Measurements from ENCODE around the gene ELAVL4.

Gene ELAVL4

DNA sequence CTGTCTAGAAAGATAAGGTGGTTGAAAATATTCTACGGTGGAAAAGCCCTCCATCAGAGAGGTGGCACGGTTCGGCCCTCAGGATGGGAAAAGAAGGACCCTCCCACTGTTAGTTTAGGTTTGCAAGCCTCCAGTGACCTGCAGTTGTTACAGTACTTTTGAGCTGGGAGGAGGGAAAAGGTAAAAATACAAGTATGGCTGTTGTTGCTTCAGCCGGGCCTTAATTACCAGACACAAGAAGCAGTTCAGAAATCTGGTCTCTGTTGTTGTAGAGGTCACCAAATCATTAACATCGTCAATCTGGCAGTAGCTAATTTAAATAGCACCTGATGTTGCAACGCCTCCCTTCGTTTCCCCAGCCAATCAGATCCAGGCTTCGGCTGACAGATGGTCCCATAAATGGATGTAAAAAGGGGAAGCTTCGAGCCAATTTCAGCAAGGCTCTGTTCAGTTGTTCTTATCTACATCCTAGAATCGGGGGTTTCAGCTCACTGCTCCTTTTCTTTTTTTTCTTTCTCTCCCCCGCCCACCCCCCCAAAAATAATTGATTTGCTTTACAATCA lies at the start of gene ELAVL4:
Gene ELAVL4 (plus strand): TSS at position 424 of the 563 bp plus-strand sequence. CDS start 270 bp downstream, outside the sequence.
- H4K20me1 ChIP-seq (ENCODE audit: insufficient read depth, low read length): no peaks in the 10 kb centered on the region
- TF ChIP-seq CTCF (IDR thresholded peaks at IDR 0.05; ENCODE audit: borderline replicate concordance, extremely low read depth, low read length, poor library complexity, severe bottlenecking) (no peak), EZH2 (IDR thresholded peaks at IDR 0.05; ENCODE audit: borderline replicate concordance, low read depth, low read length, severe bottlenecking) (no peak)
- H3K27ac ChIP-seq (ENCODE audit: low read length): no peak within 1 kb of the TSS
- H3K9me3 ChIP-seq (ENCODE audit: insufficient read depth, low read length, severe bottlenecking): no peaks in the 10 kb centered on the region
- H2AFZ ChIP-seq (ENCODE audit: low read depth, low read length): peak within 1 kb of the TSS; percentile 13; the same call in 1 of the 2 replicates
- H3K79me2 ChIP-seq (ENCODE audit: insufficient read depth, low read length): no peaks in the 10 kb centered on the region
- H3K9ac ChIP-seq (ENCODE audit: low read depth, low read length): no peak within 1 kb of the TSS
- ATAC-seq (ENCODE audit: insufficient read depth, low read depth) (no peak), DNase-seq (no peak)
- H3K4me2 ChIP-seq (ENCODE audit: insufficient read depth, low read length): peak within 1 kb of the TSS; percentile 52; the same call in 1 of the 2 replicates
- H3K4me1 ChIP-seq (ENCODE audit: insufficient read depth, low read length): peaks cover 3% of the 10 kb centered on the region; the same call in 1 of the 2 replicates
- peak within 1 kb of the TSS in 1 of 2 experiments; percentile 43; a peak in 2 of 4 replicates for H3K4me3 ChIP-seq (ENCODE audit: low read depth in 1 of 2, low read length in 2 of 2)
- H3K36me3 ChIP-seq (ENCODE audit: insufficient read depth, low read length): no peaks in the 10 kb centered on the region
- peaks cover 41% of the 10 kb centered on the region for H3K27me3 ChIP-seq (ENCODE audit: insufficient read depth, low read length, poor library complexity)

DNA sequence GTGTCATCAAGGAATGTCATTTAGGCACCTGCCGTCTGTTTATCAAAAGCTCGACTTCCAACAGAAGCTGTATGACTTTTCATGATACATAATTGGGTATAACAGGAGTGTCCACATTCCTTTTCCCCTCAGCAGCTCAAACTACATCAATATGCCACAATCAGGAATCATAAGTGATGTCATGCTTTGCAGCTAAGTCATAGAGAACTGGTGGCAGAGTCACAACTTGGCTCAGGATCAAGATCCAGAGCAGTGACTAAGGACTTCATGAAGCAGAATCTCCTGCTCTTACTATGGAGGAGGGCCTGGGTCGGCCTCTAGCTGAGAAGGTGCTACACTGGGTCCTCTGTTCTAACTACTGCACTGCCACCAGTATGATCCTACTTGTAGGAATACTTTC lies 48.4 kb upstream of the ELAVL4 start:
- H3K79me2 ChIP-seq (ENCODE audit: insufficient read depth, low read length): no peaks in the 10 kb centered on the region
- TF ChIP-seq EZH2 (IDR thresholded peaks at IDR 0.05; ENCODE audit: borderline replicate concordance, low read depth, low read length, severe bottlenecking): no peak
- TF ChIP-seq CTCF (IDR thresholded peaks at IDR 0.05; ENCODE audit: borderline replicate concordance, extremely low read depth, low read length, poor library complexity, severe bottlenecking): no peak
- H3K9me3 ChIP-seq (ENCODE audit: insufficient read depth, low read length, severe bottlenecking): no peaks in the 10 kb centered on the region
- H3K27ac ChIP-seq (ENCODE audit: low read length): no peak overlapping the region
- H3K36me3 ChIP-seq (ENCODE audit: insufficient read depth, low read length): no peaks in the 10 kb centered on the region
- no peaks in the 10 kb centered on the region for H4K20me1 ChIP-seq (ENCODE audit: insufficient read depth, low read length)
- no peaks in the 10 kb centered on the region for H3K27me3 ChIP-seq (ENCODE audit: insufficient read depth, low read length, poor library complexity)
- DNase-seq (no peak), ATAC-seq (ENCODE audit: insufficient read depth, low read depth) (no peak)
- no peak overlapping the region for H3K4me2 ChIP-seq (ENCODE audit: insufficient read depth, low read length)
- H2AFZ ChIP-seq (ENCODE audit: low read depth, low read length): no peak overlapping the region
- H3K9ac ChIP-seq (ENCODE audit: low read depth, low read length): no peak overlapping the region
- no peak overlapping the region for H3K4me3 ChIP-seq (ENCODE audit: low read depth in 1 of 2, low read length in 2 of 2)
- H3K4me1 ChIP-seq (ENCODE audit: insufficient read depth, low read length): no peaks in the 10 kb centered on the region

GRCh38 chr1:50066806-50067205 lies 41.9 kb upstream of the ELAVL4 start:
- DNase-seq (no peak), ATAC-seq (ENCODE audit: insufficient read depth, low read depth) (no peak)
- Histone ChIP-seq H3K9ac (ENCODE audit: low read depth, low read length) (no peak overlapping the region), H4K20me1 (ENCODE audit: insufficient read depth, low read length) (no peaks in the 10 kb centered on the region), H3K9me3 (ENCODE audit: insufficient read depth, low read length, severe bottlenecking) (no peaks in the 10 kb centered on the region), H3K4me2 (ENCODE audit: insufficient read depth, low read length) (no peak overlapping the region), H3K4me1 (ENCODE audit: insufficient read depth, low read length) (no peaks in the 10 kb centered on the region), H3K27me3 (ENCODE audit: insufficient read depth, low read length, poor library complexity) (no peaks in the 10 kb centered on the region), H3K36me3 (ENCODE audit: insufficient read depth, low read length) (no peaks in the 10 kb centered on the region), H2AFZ (ENCODE audit: low read depth, low read length) (no peak overlapping the region), H3K27ac (ENCODE audit: low read length) (no peak overlapping the region), H3K4me3 (ENCODE audit: low read depth in 1 of 2, low read length in 2 of 2) (no peak overlapping the region), H3K79me2 (ENCODE audit: insufficient read depth, low read length) (no peaks in the 10 kb centered on the region)
- TF ChIP-seq EZH2 (IDR thresholded peaks at IDR 0.05; ENCODE audit: borderline replicate concordance, low read depth, low read length, severe bottlenecking) (no peak), CTCF (IDR thresholded peaks at IDR 0.05; ENCODE audit: borderline replicate concordance, extremely low read depth, low read length, poor library complexity, severe bottlenecking) (no peak)
